HS-27A (cell line): Measurements from ENCODE around the gene OVCA2.

Source experiments
- DNase-seq: peaks from one replicate; pipeline ENCODE4 v3.0.0-alpha.2; 2012; ENCODE audit warnings: low read depth, missing footprints

OVCA2 gene

DNA sequence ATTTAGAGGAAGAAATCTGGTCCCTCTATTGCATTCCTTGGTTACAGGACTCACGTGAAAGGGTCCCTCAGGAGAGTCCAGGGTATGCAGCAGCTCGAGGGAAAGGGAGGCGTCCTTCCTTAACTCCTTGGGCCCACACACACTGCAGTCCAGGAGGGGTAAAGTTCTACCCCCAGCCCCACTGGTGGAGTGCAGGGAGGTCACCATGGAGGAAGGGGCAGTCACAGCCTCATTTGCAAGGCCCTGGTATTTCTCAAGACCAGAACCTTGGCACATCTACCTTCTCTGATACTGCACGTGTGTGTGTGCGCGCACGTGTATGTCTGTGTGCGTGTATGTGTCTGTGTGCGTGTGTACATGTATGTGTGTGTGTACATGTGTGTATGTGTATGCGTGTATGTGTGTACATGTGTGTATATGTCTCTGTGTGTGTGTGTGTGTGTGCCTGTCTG is 24.2 kb downstream of the OVCA2 start:
- no peak for DNase-seq

DNA sequence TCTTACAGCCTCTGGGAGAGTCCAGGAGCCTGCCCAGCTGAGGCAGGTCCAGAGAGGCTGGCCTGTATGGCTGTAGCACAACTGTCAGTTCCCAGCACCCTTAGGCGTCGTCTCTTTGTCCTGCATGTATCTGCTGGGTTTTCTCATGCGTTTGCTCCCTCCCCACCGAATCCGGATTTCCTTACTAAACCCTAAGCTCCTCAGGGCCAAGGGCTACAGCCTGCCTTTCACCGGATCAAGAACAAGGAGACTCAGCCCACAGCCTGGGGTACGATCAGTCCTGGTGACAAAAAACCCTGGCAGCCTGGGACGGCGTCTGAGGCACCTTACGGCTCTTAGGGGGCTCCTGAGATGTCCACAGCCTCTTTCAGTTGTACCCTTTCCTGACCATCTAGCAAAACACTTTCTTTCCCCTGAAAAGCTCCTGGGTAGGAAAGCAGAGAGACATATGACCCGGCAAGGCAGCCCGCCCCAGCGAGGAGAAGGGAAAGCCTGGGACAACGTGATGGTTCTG is 25.3 kb downstream of the OVCA2 start:
- no peak for DNase-seq

DNA sequence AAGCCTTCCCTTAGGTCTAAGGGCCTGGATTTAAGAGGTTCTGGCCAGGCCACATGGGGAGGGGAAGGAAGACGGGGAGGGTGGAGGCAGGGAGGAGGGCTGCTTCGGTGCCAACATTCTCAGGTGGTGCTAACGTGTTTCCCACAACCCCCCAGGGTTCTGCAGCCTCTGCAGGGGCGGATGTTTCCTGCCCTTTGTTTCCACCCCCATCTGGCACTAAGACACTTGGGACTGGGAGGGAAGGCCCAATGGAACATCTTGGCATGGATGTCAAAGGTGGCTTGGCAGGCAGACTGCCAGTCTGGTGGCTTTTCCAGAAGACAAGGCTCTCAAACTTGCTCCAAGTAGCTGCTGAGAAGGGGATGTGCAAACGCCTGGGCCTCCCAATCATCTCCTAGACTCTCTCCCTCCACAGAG is 25.8 kb downstream of the OVCA2 start:
- no peak for DNase-seq

DNA sequence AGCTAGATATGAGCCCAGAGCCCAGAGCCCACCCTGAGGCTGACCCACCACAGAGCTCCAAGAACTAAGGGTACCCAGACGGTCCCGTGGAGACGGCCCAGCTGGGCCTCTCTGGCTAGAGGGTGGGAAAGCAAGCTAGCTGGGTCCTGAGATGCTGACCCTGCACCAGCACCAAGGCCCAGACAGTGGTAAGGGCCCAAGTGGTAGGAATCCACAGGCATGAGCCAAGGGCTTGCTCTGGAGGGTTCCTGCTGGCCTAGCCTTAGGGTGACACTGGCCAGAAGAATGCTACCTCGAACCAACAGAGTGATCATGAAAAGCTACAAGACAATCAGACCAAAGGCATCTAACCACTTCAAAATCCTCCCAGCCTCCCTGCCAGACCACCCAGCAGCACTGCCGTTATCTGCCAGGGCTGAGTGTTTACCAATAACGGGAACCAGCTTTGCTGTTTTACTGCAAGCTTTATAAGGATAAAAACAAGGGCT is 26.3 kb downstream of the OVCA2 start:
- no peak for DNase-seq

DNA sequence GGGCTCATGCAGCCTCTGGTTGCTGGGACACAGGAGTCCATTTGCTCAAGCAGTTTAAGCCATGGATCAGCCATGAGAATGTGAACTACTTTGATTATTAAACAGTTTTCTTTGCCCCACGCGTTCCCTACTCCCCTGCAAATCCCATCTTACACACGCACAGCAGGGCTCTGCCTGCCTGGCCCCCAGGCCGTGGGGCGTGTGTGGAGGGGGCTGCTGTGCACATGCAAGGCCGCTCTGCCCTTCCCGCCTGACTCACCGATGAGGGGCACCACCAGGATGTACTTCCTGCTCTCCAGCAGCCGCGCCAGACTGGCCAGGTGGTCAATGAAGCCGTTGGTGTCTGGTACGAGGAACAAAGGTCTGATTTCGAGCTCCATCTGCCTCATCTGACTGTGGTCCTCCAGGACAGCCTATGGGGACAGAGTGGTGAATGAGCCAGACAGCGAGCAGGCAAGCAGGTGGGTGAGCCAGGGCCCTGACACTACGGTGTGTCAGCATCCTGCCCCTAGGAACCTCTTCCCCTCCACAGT is 26.8 kb downstream of the OVCA2 start:
- DNase-seq = no peak

DNA sequence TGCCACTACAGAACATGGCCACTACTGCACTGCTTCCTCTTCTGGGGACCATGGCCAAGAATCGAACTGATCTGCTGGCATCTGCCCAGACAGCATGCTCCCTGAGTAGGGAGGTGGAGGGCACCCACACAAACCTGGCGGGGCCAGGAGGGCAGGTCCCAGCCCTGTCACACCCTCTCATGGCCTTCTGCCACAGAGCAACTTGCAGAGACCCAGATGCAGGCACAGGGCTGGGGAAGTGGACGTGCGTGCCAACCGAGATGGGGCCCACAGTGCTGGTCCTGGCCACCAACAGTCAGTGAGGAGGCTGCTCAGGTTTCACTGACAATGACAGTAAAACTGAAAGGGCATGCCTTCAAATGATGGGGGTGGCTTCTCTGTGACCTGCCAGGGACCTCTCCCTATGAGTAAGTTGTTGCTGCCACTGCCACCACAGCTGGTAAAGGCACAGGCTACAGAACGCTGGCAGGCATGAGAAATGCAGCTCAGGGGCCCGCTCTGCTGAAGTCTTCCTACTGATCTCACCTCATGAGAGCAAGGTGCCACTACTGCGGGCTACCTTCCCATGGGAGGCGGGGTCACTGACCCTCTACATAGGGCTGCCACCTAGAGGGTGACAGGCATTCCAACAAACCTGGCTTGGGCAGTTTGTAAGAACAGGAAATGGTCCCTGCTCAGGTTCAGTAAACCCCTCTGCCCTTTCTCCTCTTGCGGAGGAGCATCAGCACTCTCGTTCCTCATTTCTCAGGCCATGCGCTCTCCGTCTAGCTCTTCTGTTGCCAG is 28.6 kb downstream of the OVCA2 start:
- DNase-seq = no peak

DNA sequence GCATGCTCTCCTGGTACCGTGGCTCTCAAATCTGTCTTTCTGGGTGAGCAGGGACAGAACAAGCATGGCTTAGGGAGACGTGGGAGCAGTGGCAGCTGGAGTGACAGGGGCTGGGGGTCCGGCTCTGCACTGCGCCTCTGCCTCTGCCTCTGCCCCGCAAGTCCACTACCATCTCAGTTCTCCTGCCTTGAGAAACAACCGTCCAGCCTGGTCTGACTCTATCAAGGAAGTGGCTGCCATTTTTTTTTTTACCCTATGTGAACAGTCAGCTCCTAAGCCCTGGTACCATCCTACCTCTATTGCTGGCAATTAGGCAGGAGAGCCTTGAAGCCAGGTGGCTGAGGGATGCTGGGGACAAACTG is 29.2 kb downstream of the OVCA2 start:
- no peak for DNase-seq

DNA sequence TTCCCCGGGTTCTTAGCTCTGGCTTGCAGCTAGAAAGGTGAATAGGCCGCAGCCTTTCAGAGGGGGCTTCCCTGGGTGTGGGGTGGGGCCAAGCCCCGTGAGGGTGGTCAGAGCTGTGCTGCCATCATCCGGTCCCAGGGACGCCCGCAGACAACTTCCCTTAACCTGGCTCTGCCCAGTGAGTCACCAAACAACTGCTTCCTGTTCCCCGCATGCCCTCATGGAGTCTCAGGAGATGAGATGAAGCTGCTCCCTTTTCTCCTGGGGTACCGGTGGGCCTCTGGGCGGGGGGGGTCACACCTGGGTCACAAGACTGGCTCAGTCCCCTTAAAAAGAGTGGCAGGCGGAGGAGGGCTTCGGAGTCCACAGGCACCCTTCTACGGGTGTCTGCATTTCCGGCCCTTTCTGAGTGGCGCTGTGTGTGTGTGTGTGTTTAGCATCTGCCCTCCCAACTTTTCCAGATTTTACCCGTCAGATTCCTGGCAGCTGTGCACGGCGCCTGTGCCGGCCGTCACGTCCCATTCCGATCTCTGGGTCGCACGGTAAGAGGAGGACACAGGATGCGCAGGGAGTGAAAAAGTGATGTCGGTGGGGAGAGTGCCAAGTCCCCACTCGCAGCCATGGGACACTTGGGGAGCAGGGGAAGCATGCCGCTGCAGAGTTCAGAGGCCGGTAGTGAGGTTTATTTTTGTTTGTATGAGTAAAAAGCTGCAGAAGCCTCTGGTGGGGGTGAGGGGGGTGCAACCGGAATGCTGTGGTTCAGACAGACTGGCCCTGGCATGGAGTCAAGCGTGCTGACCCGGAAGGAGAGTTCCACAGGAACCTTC is 29.8 kb downstream of the OVCA2 start:
- DNase-seq = no peak

DNA sequence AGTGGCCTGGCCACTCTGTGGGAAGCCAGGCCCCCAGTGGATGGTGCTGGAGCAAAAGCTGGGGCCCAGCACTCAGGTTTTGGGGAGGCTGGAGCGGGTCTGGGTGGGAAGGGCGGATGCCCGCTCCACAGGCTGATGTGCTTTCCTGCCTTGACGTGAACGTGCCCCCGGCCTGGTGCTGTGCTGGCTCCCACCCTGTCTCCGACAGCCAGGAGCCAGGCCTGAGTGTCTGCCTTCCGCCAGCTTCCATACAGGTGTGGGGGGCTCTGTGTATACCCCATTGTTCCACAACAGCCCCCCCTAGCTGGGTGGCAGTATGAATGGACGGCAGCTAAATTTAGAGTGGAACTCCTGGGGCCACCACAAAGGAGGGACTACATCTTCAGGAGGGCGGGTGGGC is 33.1 kb downstream of the OVCA2 start:
- DNase-seq = no peak

DNA sequence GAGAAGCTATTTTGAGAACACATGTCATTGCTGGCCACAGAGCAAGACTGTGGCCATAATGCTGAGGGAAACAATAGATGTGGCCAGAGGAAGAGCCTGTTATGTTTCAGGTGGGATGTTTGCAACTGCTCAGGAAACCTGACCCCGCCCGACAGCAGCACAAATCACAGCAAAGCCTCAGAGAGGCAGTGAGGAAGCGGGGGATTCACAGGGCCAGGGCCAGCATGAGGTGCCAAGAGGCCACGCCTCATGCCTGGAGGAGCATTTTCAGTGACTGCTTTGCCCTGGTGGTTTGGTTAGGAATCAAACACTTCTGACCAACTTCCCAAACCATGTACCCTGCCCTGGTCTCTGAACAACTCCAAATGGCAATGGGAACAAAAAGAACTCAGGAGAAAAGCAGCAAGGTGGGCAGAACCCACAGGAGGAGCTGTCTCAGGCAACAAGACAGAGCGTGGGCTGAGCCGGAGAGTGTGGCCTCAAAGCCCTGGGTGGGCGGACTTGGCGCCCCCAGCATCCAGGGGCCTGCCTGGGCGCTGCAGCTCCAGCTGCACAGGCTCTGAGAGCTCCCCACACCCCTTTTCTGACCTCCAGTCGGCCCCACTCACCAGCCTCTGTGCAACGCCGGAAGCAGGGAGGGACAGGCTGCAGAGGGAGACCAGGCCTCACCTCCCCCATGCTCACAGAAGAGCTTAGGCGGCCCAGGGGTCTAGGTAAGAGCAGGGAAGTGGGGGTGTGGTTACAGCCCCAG is 33.7 kb downstream of the OVCA2 start:
- no peak for DNase-seq

DNA sequence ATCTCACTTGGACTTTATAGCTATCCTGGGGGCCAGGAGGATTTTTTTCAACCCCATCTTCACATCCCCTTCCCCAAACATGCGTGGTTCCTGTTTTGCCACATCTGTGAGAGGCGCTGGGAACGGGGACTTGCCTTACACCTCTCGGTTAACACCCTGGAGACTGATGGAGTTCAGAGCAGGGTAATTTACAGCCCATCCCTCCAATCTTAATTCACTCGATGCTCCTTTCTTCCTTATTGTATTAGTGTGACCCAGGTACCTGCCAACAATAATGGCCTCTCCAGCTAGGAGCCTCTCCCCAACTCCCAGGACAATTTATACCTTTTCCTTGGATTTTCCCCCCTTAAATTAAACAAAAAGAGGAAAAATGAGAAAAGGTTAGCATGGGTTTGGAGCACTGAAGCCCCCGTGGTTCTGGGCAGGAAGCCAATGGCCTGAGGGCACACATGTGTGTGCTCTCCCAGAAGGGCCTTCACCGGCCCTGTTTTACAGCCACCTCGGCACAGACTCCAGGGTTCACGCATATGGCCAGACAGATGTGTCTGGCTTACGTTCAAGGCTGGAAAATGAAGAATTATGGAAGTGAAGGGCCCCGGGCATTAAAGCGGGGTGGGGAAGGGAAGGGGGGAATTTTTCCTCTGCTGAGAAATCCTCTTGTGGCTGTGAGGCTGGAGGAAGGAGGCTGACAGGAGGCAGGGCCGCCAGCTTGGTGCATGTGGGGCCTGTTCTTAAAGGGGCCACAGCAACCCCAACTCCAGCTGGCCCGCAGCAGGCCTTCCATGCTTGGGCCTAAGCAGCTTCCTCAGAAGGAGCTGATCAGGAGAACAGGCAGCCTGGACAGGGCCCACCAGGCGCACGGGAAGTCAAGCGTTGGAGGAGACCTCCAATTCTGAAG is 34.5 kb downstream of the OVCA2 start:
- no peak for DNase-seq

DNA sequence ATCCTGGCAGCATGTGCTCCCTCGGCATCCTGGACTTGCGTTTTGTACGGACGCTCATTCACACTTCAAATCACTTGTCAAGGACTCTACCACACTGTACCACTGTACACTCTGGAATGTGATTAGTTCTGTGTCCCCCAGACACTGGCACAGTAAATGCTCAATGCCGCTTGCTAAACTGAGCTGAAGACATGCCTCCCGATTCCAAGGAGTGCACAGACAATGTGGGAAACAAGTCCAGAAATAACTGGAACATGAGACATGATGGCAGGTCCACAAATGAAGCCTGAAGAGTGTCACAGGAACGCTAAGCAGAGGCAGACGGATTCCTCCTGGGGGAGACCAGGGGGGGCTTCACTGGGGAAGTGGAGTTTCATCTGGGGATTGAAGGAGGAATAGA is 35.2 kb downstream of the OVCA2 start:
- DNase-seq = no peak

DNA sequence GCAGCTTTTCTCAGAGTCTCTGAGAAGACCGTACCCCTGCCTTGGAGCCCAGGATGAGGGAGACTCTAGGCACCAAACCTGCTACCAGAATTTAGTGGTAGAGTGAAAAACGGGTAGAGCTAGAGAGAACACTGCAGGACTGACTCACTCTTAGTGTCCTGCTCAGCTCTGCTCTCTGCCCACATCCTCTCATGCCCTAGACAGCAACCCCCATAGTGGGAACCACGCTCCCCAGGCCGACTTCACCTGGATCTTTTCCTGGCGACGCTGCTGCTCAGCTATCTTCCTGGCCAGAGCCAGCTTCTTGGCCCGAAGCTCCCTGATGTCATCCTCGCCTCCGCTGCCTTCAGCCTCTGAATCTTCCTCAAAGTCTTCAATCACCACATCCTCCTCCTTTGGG is 39.7 kb downstream of the OVCA2 start:
- no peak for DNase-seq

DNA sequence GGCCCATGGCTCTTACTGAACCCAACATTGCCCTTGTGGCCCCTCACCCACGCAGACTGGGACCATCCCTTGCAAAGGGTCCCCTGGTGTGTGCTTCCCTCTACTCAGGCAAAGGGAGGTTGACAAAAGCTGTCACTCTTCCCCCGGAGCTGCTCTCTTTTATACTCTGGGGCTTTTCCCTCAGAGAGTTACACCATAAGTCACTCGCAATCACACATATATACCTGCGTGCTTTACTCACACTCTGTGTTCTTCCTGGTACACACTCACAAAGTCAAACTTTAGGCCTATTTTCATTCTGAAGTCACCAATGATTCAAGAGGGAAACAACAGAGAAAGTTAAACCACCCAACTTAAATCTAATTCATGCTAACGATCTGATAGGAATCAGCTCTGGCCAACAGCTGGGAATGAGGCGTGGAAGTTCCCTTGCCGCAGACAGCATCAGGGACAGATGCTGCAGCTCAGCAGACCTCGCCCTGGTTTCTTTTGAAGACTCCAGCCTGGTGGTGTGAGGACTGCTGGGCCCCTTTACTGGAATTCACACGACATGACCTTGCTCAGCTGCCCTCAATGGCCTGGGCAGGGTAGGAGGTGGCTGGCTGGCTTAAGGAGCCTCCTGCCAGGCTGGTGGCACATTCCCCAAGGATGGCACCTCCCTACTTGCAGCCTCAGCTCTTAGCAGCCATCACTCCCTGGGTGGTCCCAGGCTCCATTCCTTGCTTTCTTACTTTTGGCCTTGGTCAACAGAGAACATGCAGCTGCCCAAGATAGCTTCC is 40.4 kb downstream of the OVCA2 start:
- DNase-seq = no peak

DNA sequence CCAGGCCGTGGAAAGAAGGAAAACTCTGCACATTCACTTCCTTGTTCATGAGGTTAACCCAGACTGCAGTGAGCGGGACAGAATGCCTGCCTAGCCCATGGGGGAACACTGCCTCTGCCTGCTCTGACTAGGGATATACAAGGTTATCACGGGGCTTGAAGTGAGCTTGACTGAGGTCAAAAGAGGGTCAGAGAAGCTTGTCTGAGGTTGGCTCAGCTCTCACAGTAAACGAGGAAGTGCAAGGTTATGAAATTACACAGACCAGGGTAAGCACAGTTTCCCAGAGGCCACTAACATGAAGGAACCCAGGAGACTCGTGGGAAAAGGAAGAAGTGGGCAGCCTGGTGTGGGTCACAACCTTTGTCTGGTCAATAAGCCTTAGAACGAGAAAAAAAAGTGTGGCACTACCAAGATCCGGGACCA is 41.8 kb downstream of the OVCA2 start:
- DNase-seq = no peak

DNA sequence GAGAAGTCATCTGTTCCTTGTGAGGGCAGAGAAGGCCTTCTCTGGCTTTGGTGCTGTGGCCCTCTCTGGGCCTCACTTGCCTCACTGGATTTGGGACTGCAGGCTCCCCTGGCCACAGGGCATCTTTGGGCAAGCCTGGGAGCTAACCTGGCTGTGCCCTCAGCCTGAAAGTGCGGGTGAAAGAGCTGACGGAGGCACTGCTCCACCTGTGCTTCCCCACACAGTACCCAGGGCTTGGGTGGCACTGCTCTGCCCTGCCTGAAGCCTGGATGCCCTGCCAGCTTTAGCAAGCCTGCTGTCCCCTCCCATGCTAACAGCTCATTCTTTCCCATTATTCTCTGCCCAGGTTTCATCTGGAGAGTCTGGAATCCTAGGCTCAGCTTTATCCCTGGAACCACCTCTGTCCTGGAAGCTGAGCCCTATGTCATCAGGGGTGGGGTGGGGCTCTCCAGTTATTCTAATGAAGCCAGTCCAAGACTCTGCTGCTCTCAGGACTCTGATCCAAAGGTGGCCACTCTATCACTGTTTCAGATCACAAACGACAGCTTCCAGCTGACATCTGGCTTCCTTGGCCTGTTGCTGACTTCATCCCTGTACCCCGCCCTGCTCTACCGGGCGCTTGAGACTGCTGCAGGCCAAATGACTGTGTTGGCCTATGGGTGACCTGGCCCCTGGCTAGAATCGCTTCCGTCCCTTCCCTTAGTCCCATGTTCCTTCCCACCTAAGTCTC is 42.4 kb downstream of the OVCA2 start:
- no peak for DNase-seq

DNA sequence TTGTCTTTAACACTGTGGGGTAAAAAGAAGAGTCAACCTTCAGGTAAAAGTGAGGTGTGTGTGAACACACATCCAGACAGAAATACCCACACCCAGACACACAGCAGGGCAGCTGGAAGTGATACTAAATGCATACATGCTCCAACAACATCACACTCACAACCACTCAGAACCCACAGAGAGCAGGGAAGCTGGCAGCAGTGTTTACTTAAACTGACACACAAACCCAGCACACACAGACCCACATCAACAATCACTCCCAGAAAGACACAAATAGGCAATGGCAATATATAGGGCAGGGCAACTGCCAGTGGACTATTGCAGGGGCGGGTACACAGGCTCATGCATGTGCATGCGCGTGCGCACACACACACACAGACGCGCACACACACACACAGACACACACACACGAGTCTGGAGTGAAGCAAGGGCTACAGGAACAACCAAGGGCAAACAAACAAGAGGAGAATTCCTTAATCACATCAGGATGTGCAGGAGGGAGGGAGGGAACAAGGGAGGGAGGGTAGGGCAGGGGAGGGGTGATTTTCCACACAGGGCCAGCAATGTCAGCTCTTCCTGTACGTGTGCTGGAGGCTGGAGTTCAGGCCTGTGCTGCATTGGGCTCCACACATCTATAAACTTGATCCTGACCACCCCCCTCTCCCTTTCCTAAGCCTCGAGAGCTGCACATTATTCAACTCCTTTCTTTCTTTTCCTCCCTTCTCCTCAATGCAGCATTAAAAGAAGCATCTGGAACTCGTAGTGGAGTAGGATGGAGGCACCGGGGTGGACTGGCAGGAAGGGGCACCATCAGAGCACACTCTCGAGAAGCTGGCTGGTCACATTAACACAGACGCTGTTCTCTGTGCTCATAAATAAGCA is 43.2 kb downstream of the OVCA2 start:
- DNase-seq = no peak

DNA sequence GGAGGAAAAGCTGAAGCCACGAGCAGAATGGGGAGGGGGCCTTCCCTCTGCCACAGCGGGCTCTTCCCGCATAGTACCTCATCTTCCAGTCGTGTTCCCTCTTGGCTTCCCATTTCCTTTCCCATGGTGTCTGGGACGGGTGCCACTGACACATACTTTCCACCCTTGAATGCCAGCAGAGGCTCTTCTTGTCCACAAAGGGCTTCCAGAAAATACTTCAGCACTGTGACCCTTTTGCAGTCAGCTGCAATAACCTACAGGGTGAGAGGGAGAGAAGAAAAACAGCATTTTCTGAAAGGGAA is 43.8 kb downstream of the OVCA2 start:
- no peak for DNase-seq

DNA sequence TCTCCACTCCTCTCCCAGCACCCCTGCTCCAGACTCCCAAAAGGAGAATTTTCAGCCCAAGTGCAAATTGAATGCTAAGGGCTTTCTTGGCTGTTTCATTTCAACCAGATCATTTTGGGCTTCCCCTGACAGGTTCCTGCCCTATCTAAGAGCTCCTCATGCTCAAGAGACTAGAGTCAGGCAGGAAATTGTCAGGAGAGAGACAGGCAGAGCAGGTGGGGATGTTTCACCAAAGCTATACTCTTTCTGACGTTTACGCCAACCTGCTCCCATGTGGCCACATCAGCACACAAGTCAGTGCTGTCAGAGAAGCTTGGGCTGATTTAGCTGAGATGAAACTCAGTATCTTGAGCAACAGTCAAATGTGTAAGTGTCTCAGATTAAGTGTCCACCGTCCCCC is 44.5 kb downstream of the OVCA2 start:
- no peak for DNase-seq
